GM18870 (cell line): ENCODE measurements around the gene CCDC61.

ENCODE experiments used
- ATAC-seq: cut with Tn5 transposase; IDR thresholded peaks from one replicate; pipeline ENCODE4 v1.9.1; 2021; ENCODE audit warnings: moderate library complexity; ENCODE audit not compliant: unreplicated experiment

Gene CCDC61

GRCh38 chr19:45973553-45974338 lies 21.5 kb upstream of the CCDC61 start, which contains the start of gene NOVA2:
NOVA2 (minus strand) TSS chr19:45973865; CDS start chr19:45973351, 514 bp downstream.
- no peak for ATAC-seq

- no peak for ATAC-seq
Observed at GRCh38 chr19:45975306-45976070, 19.8 kb upstream of the CCDC61 start.

GRCh38 chr19:45976178-45976577 lies 19.1 kb upstream of the CCDC61 start:
- ATAC-seq: no peak

GRCh38 chr19:45978156-45978555 lies 17.1 kb upstream of the CCDC61 start:
- ATAC-seq: no peak

GRCh38 chr19:45981350-45981749 lies 13.9 kb upstream of the CCDC61 start:
- ATAC-seq: no peak

- ATAC-seq: no peak
Observed at GRCh38 chr19:45985321-45985720, 9.9 kb upstream of the CCDC61 start.

GRCh38 chr19:45990113-45990728 lies 5.0 kb upstream of the CCDC61 start:
- ATAC-seq: no peak

GRCh38 chr19:45994456-45994997 lies 740 bp upstream of the CCDC61 start:
- ATAC-seq: no peak

GRCh38 chr19:45995715-45996385 lies 583 bp downstream of the CCDC61 start:
- no peak for ATAC-seq

- ATAC-seq: no peak
Observed at GRCh38 chr19:45996933-45997332, 1.7 kb downstream of the CCDC61 start.

GRCh38 chr19:45998834-45999233 lies 3.6 kb downstream of the CCDC61 start:
- ATAC-seq: no peak

- ATAC-seq: no peak
Observed at GRCh38 chr19:45999653-46000121, 4.4 kb downstream of the CCDC61 start.

GRCh38 chr19:46000491-46001246 lies 5.4 kb downstream of the CCDC61 start:
- no peak for ATAC-seq

GRCh38 chr19:46002678-46003275 lies 7.5 kb downstream of the CCDC61 start:
- ATAC-seq: no peak

- no peak for ATAC-seq
Observed at GRCh38 chr19:46006411-46006810, 11.1 kb downstream of the CCDC61 start.

- no peak for ATAC-seq
Observed at GRCh38 chr19:46009530-46010510, 14.6 kb downstream of the CCDC61 start.

- ATAC-seq: no peak
Observed at GRCh38 chr19:46014534-46014933, 19.3 kb downstream of the CCDC61 start.

- no peak for ATAC-seq
Observed at GRCh38 chr19:46014941-46015686, 19.8 kb downstream of the CCDC61 start.
